ENCODE measurements around the gene KCTD16. TPM values are rescaled to one million over a fixed set of nuclear protein-coding genes. Genes with fewer than 3 reads are reported as not detected.

The KCTD16 gene
- total RNA-seq, 2 experiments from 2014 or later: 0.19 to 0.32 TPM

GRCh38 chr5:144503123-144503522 lies 332.4 kb downstream of the KCTD16 start:
- Histone ChIP-seq H3K9me2 (ENCODE audit: insufficient read depth, low read length) (no peaks in the 10 kb centered on the region), H3K36me3 (ENCODE audit: insufficient read depth, low read length) (no peaks in the 10 kb centered on the region), H2AFZ (ENCODE audit: low read length) (no peak overlapping the region), H3K4me3 (ENCODE audit: low read depth, low read length, poor library complexity, severe bottlenecking) (no peak overlapping the region), H3K4me1 (ENCODE audit: insufficient read depth, low read length, poor library complexity, severe bottlenecking) (no peaks in the 10 kb centered on the region), H4K20me1 (ENCODE audit: insufficient read depth, low read length) (no peaks in the 10 kb centered on the region), H3K9me3 (ENCODE audit: low read length) (no peaks in the 10 kb centered on the region), H3K4me2 (ENCODE audit: low read length) (no peak overlapping the region), H3K27ac (ENCODE audit: low read depth, low read length, poor library complexity, severe bottlenecking) (no peak overlapping the region), H3K79me2 (ENCODE audit: insufficient read depth, low read depth, low read length) (no peaks in the 10 kb centered on the region)
- BruUV-seq (replicated peaks): no TSS peak
- POLR2A ChIA-PET: no interaction called here
- CTCF ChIA-PET (ENCODE audit: unreplicated experiment): no interaction called here
- intact Hi-C loops (cut with micrococcal nuclease; ENCODE audit: unreplicated experiment): no loop called here
- no peak for DNase-seq (ENCODE audit: low spot score)
- TF ChIP-seq CTCF (conservative IDR thresholded peaks at IDR 0.05; ENCODE audit: low read length) (no peak), EZH2phosphoT487 (IDR thresholded peaks at IDR 0.05; ENCODE audit: borderline replicate concordance, low read depth, low read length) (no peak)

- no peak for TF ChIP-seq CTCF (conservative IDR thresholded peaks at IDR 0.05; ENCODE audit: low read length)
- no peak for TF ChIP-seq EZH2phosphoT487 (IDR thresholded peaks at IDR 0.05; ENCODE audit: borderline replicate concordance, low read depth, low read length)
- H3K9me2 ChIP-seq (ENCODE audit: insufficient read depth, low read length): no peaks in the 10 kb centered on the region
- H3K9me3 ChIP-seq (ENCODE audit: low read length): no peaks in the 10 kb centered on the region
- ChIA-PET CTCF (ENCODE audit: unreplicated experiment) (no interaction called here), POLR2A (interaction anchor here (0.5 kb wide), 1 partner anchor 793 kb away, joined by 3 read pairs; no protein-coding TSS in a partner anchor)
- no peaks in the 10 kb centered on the region for H3K4me1 ChIP-seq (ENCODE audit: insufficient read depth, low read length, poor library complexity, severe bottlenecking)
- H4K20me1 ChIP-seq (ENCODE audit: insufficient read depth, low read length): no peaks in the 10 kb centered on the region
- H2AFZ ChIP-seq (ENCODE audit: low read length): no peak overlapping the region
- no peaks in the 10 kb centered on the region for H3K79me2 ChIP-seq (ENCODE audit: insufficient read depth, low read depth, low read length)
- intact Hi-C loops (cut with micrococcal nuclease; ENCODE audit: unreplicated experiment): no loop called here
- H3K27ac ChIP-seq (ENCODE audit: low read depth, low read length, poor library complexity, severe bottlenecking): no peak overlapping the region
- no peak overlapping the region for H3K4me3 ChIP-seq (ENCODE audit: low read depth, low read length, poor library complexity, severe bottlenecking)
- BruUV-seq (replicated peaks): no TSS peak
- DNase-seq (ENCODE audit: low spot score): no peak
- H3K36me3 ChIP-seq (ENCODE audit: insufficient read depth, low read length): no peaks in the 10 kb centered on the region
- H3K4me2 ChIP-seq (ENCODE audit: low read length): no peak overlapping the region
These were observed 334.4 kb downstream of the KCTD16 start for GRCh38 chr5:144504929-144505577.

GRCh38 chr5:144510845-144511579 lies 340.3 kb downstream of the KCTD16 start:
- no peak overlapping the region for H3K4me3 ChIP-seq (ENCODE audit: low read depth, low read length, poor library complexity, severe bottlenecking)
- intact Hi-C loops (cut with micrococcal nuclease; ENCODE audit: unreplicated experiment): no loop called here
- no peaks in the 10 kb centered on the region for H3K9me2 ChIP-seq (ENCODE audit: insufficient read depth, low read length)
- DNase-seq (ENCODE audit: low spot score): no peak
- H3K36me3 ChIP-seq (ENCODE audit: insufficient read depth, low read length): no peaks in the 10 kb centered on the region
- H4K20me1 ChIP-seq (ENCODE audit: insufficient read depth, low read length): no peaks in the 10 kb centered on the region
- H2AFZ ChIP-seq (ENCODE audit: low read length): no peak overlapping the region
- BruUV-seq (replicated peaks): no TSS peak
- no peak for TF ChIP-seq EZH2phosphoT487 (IDR thresholded peaks at IDR 0.05; ENCODE audit: borderline replicate concordance, low read depth, low read length)
- TF ChIP-seq CTCF (conservative IDR thresholded peaks at IDR 0.05; ENCODE audit: low read length): no peak
- no peaks in the 10 kb centered on the region for H3K9me3 ChIP-seq (ENCODE audit: low read length)
- H3K27ac ChIP-seq (ENCODE audit: low read depth, low read length, poor library complexity, severe bottlenecking): no peak overlapping the region
- H3K4me1 ChIP-seq (ENCODE audit: insufficient read depth, low read length, poor library complexity, severe bottlenecking): no peaks in the 10 kb centered on the region
- ChIA-PET POLR2A (interaction anchor here (0.7 kb wide), 1 partner anchor 9 kb away, joined by 3 read pairs; no protein-coding TSS in a partner anchor), CTCF (ENCODE audit: unreplicated experiment) (no interaction called here)
- H3K4me2 ChIP-seq (ENCODE audit: low read length): no peak overlapping the region
- H3K79me2 ChIP-seq (ENCODE audit: insufficient read depth, low read depth, low read length): no peaks in the 10 kb centered on the region

All from OCI-LY7 (cell line).